GM19035 (cell line): ENCODE results near the gene OCSTAMP.

Experiments
- ATAC-seq: cut with Tn5 transposase; IDR thresholded peaks from one replicate; pipeline ENCODE4 v1.9.1; 2021; ENCODE audit not compliant: unreplicated experiment

OCSTAMP gene

GRCh38 chr20:46520976-46521579 lies 29.4 kb downstream of the OCSTAMP start:
- ATAC-seq = no peak

DNA sequence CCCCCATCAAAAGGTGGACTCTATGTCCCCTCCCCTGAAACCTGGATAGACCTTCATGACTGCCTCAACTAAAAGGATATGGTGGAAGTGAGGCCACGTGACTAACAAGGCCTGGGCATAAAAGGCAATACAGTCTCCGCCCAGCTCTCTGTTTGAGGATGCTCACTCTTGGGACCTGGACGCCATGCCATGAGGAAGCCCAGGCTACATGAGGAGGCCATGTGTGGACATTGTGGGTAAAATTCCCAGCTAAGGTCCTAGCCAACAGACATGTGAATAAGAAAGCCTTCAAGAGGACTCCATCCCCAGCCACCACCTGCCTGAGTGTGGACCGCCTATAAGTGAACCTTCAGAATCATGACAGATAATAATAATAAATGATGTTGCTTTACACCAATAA lies 29.9 kb downstream of the OCSTAMP start:
- ATAC-seq = no peak

- no peak for ATAC-seq
Observed at GRCh38 chr20:46519471-46520068, 30.9 kb downstream of the OCSTAMP start.

DNA sequence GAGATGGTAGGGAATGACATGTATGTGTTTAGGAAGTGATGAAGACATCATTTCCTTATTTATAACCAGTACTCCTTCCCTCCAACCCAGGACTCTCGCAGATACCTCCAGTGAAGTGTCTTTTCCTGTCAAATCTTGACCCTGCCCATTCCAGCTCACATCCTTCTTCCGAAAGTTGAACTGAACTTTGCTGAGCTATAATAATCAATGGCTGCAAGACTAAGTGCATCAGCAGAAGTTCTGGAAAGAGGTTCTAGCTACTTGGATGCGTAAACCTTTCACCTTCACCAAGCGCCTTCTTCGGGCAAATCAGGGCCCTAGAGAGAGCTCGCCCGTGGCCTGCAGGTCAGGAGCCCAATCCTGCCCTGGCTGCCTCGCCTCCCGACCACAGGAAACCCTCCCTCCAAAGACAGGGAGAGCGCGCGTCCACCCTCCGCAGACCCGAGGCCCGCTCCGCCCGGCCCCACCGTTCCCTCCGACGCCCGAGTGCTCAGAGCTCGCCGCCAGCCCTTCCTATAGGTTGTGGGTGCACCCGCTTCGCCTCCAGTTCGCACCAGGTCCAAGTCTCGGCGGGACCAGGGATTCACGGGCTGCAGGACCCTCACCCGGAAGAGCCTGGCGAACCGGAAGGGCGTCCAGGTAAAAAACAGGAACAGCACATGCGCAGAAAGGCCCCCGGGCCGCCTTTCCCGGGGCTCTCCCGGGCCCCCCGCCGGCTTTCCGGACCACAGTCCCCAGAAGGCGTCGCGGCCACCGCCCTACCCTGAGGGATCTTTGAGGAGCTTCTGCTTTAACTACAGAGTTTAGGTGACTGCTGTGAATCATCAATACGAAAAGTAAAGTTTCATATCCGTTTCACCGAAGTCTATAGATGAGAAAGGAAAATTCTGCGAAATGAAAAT lies 37.3 kb downstream of the OCSTAMP start, which contains the start of gene ZNF334:
Gene ZNF334, minus strand, starts transcription at position 617 of the 902 bp plus-strand sequence. CDS start 1,457 bp downstream, outside the sequence.
- ATAC-seq = no peak

DNA sequence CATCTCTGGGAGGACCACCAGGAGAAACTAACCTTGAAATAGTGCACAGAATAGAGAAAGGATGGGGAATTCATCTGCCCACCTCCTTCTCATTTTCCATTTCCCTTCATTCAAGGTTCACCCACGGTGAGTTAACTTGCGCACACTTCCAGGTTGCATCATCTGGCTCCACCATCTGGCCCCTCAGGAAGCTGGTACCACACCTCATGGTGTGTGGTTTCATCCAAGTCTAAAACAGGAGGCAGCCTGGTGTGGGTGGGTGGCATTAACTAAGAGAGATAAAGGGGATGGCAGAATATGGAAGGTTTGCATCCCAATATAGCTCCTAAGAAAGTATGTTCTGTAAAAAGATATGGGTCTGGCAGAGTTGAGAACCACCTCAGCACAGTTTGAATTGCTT lies 40.9 kb downstream of the OCSTAMP start:
- ATAC-seq = no peak

DNA sequence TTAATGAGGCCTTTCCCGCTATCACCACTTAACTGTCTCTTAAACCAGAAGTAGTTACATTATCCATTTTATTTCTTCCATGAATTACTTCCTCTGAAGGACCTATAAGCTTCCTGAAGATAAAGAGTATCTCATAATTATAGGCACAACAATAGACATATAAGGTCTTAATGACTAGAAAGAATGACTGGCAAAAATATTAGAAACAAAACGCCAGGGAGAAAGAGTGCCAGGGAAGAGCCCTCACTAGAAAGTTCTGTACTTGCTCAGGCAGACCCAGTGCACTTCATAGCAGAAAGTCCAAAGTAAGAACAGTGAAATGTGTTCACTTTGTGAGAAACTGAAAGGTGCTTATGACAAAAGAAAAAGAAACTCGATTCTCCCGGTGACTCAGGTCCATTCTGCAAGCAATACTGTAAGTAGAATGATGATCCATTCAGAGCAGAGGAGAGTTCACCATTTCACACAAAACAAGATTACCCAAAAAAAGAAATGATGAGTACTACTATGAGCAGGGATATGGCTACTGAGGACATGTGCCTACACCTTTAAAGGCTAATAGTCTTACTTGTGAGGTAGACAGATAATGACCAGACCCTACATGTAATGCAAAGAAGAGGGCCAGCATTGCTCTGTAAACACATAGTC lies 42.6 kb downstream of the OCSTAMP start:
- ATAC-seq = no peak

DNA sequence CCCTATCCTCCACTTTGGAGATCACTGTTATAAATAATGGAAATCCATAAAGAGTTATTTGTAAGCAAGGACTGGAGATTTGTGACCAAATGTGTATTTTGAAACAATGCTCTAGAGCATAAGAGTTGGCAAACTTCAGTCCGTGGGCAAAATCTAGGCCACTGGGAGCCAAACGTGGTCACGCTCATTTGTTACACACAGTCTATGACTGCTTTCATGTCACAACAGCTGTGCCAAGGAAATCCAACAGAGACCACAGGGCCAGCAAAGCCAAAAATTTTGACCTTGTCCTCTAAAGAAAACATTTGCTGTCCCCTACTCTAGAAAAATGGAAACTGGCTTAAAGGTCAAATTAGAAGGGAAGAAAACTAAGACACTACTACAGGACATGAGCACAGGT lies 44.9 kb downstream of the OCSTAMP start:
- ATAC-seq = no peak

GRCh38 chr20:46501961-46502360 lies 48.5 kb downstream of the OCSTAMP start:
- ATAC-seq = no peak

DNA sequence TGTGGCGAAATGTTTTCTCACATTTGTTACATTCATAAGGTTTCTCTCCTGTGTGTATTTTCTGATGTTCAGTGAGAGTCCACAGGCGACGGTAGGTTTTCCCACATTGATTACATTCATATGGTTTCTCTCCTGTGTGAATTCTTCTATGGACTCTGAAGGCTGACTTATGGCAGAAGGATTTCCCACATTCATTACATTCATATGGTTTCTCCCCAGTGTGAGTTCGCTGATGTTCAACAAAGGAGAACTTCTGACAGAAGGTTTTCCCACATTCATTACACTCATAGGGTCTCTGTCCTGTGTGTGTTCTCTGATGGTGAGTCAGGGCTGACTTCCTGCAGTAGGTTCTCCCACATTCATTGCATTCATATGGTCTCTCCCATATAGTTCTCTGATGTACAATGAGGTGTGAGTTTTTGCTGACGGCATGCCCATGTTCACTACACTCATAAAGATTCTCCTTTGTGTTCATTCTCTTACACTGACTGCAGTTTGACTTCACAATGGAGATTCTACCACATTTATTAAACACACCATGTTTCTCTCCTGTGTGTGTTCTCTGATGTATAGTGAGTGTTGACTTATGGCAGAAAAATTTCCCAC lies 49.0 kb downstream of the OCSTAMP start:
- no peak for ATAC-seq

DNA sequence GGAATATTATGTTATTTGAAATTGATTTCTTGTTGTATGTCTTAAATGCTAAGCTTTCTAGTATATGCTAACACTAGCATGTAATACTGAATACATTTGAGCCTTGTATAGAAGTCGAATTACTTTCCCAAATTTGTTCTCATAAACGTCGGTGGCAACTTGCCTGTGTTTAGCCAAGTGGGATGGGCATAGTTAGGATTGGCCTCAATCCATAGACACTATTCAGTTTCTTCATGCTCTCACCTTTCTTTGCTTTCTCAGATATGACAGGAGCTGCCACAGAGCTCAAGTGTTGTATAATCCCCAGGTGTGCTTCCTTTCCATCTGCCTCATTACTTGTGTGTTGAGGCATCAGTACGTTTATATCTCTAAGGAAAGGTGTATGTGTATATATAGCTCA lies 56.4 kb downstream of the OCSTAMP start:
- no peak for ATAC-seq

DNA sequence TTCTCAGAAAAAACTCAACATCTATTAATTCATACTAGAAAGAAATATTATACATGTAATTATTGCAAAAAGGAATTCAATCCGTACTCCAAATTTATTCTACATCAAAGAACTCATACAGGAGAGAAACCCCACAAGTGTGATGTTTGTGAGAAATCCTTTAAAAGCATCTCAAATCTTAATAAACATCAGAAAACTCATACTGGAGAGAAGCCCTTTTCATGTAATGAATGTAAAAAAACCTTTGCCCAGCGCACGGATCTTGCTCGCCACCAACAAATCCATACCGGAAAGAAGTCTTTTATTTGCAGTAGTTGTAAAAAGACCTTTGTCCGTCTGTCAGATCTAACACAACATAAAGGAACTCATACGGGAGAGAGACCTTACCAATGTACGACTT lies 59.1 kb downstream of the OCSTAMP start:
- no peak for ATAC-seq
